IPS-15b (cell line): ENCODE data around the gene KIAA0930.
"Not testable (repeated sequence)": the region's sequence is repeated elsewhere in the genome, so short reads cannot be mapped to it uniquely, and the experiment has no call there.

Source experiments
- H3K27me3 ChIP-seq: one replicate; pipeline ENCODE4 v1.6.1; 2013; ENCODE audit warnings: low read length; ENCODE audit not compliant: control insufficient read depth, insufficient read depth
- H3K36me3 ChIP-seq: one replicate; pipeline ENCODE4 v1.6.1; 2013; ENCODE audit warnings: low read length; ENCODE audit not compliant: control insufficient read depth, insufficient read depth
- H3K4me1 ChIP-seq: one replicate; pipeline ENCODE4 v1.6.1; 2013; ENCODE audit warnings: mild to moderate bottlenecking, low read length; ENCODE audit not compliant: control insufficient read depth, insufficient read depth
- H3K4me3 ChIP-seq: one replicate; pipeline ENCODE4 v1.5.1; 2013; ENCODE audit warnings: low read depth, low read length
- H3K9ac ChIP-seq: one replicate; pipeline ENCODE4 v1.6.1; 2013; ENCODE audit warnings: low read depth, mild to moderate bottlenecking, low read length
- H3K9me3 ChIP-seq: one replicate; pipeline ENCODE4 v1.6.1; 2013; ENCODE audit warnings: mild to moderate bottlenecking, low read length; ENCODE audit not compliant: control insufficient read depth, insufficient read depth

The KIAA0930 gene

GRCh38 chr22:45261407-45262088, 20.9 kb upstream of the KIAA0930 start:
- no peaks in the 10 kb centered on the region for H3K36me3 ChIP-seq
- no peak overlapping the region for H3K4me3 ChIP-seq
- H3K4me1 ChIP-seq, result peaks cover 2% of the 10 kb centered on the region
- no peaks in the 10 kb centered on the region for H3K9me3 ChIP-seq
- H3K27me3 ChIP-seq, result peaks cover 10% of the 10 kb centered on the region
- no peak overlapping the region for H3K9ac ChIP-seq

GRCh38 chr22:45260395-45260759, 19.7 kb upstream of the KIAA0930 start:
- not testable (repeated sequence) for H3K4me3 ChIP-seq, H3K9me3 ChIP-seq, H3K27me3 ChIP-seq, H3K9ac ChIP-seq, H3K36me3 ChIP-seq, H3K4me1 ChIP-seq

GRCh38 chr22:45259754-45260394, 19.2 kb upstream of the KIAA0930 start:
- no peaks in the 10 kb centered on the region for H3K36me3 ChIP-seq
- H3K9me3 ChIP-seq, result no peaks in the 10 kb centered on the region
- H3K4me3 ChIP-seq, result no peak overlapping the region
- H3K4me1 ChIP-seq, result peaks cover 2% of the 10 kb centered on the region
- H3K27me3 ChIP-seq, result peaks cover 10% of the 10 kb centered on the region
- no peak overlapping the region for H3K9ac ChIP-seq

- not testable (repeated sequence) for H3K36me3 ChIP-seq, H3K27me3 ChIP-seq, H3K9ac ChIP-seq
Measured at GRCh38 chr22:45257941-45258340, 17.2 kb upstream of the KIAA0930 start.

GRCh38 chr22:45254789-45255278, 14.1 kb upstream of the KIAA0930 start:
- no peaks in the 10 kb centered on the region for H3K9me3 ChIP-seq
- H3K4me3 ChIP-seq, result no peak overlapping the region
- H3K9ac ChIP-seq, result no peak overlapping the region
- H3K27me3 ChIP-seq, result no peaks in the 10 kb centered on the region
- H3K4me1 ChIP-seq, result no peaks in the 10 kb centered on the region
- no peaks in the 10 kb centered on the region for H3K36me3 ChIP-seq

More at GRCh38 chr22:45257941-45258340, 17.2 kb upstream of the KIAA0930 start:
- not testable (repeated sequence) for H3K4me3 ChIP-seq, H3K9me3 ChIP-seq, H3K4me1 ChIP-seq

- Histone ChIP-seq H3K4me1 (no peaks in the 10 kb centered on the region), H3K27me3 (no peaks in the 10 kb centered on the region), H3K9me3 (no peaks in the 10 kb centered on the region), H3K36me3 (no peaks in the 10 kb centered on the region), H3K9ac (no peak overlapping the region), H3K4me3 (no peak overlapping the region)
Measured at GRCh38 chr22:45254388-45254787, 13.7 kb upstream of the KIAA0930 start.

- no peaks in the 10 kb centered on the region for H3K4me1 ChIP-seq
- no peaks in the 10 kb centered on the region for H3K36me3 ChIP-seq
- no peak overlapping the region for H3K4me3 ChIP-seq
Measured at GRCh38 chr22:45253039-45253641, 12.4 kb upstream of the KIAA0930 start.

GRCh38 chr22:45251825-45252224, 11.1 kb upstream of the KIAA0930 start:
- Histone ChIP-seq H3K4me3 (no peak overlapping the region), H3K4me1 (no peaks in the 10 kb centered on the region), H3K36me3 (no peaks in the 10 kb centered on the region), H3K27me3 (no peaks in the 10 kb centered on the region), H3K9ac (no peak overlapping the region), H3K9me3 (no peaks in the 10 kb centered on the region)

More at GRCh38 chr22:45253039-45253641, 12.4 kb upstream of the KIAA0930 start:
- Histone ChIP-seq H3K27me3 (no peaks in the 10 kb centered on the region), H3K9me3 (no peaks in the 10 kb centered on the region), H3K9ac (no peak overlapping the region)

GRCh38 chr22:45248832-45249561, 8.3 kb upstream of the KIAA0930 start:
- Histone ChIP-seq H3K27me3 (no peaks in the 10 kb centered on the region), H3K9ac (no peak overlapping the region), H3K4me1 (no peaks in the 10 kb centered on the region), H3K9me3 (no peaks in the 10 kb centered on the region), H3K4me3 (no peak overlapping the region), H3K36me3 (no peaks in the 10 kb centered on the region)

GRCh38 chr22:45246060-45246985, 5.6 kb upstream of the KIAA0930 start:
- peaks cover 2% of the 10 kb centered on the region for H3K4me1 ChIP-seq
- no peaks in the 10 kb centered on the region for H3K9me3 ChIP-seq
- no peak overlapping the region for H3K4me3 ChIP-seq
- no peaks in the 10 kb centered on the region for H3K36me3 ChIP-seq
- H3K27me3 ChIP-seq, result peaks cover 5% of the 10 kb centered on the region
- no peak overlapping the region for H3K9ac ChIP-seq

- Histone ChIP-seq H3K36me3 (no peaks in the 10 kb centered on the region), H3K27me3 (peaks cover 5% of the 10 kb centered on the region), H3K9ac (no peak overlapping the region), H3K9me3 (no peaks in the 10 kb centered on the region), H3K4me3 (no peak overlapping the region), H3K4me1 (peaks cover 2% of the 10 kb centered on the region)
Measured at GRCh38 chr22:45244916-45245315, 4.2 kb upstream of the KIAA0930 start.
